C4-2B (cell line): ENCODE results near the gene COX4I1.

Source experiments
- ZFX ChIP-seq: fragments of 450-650 bp; IDR thresholded peaks from 2 replicates; pipeline ENCODE4 v1.6.1; 2017
- TF ChIP-seq, protein P1 (sequence below): fragments of 450-650 bp; conservative IDR thresholded peaks from 2 replicates; pipeline ENCODE4 v1.5.1; 2017; ENCODE audit warnings: mild to moderate bottlenecking

DNA sequence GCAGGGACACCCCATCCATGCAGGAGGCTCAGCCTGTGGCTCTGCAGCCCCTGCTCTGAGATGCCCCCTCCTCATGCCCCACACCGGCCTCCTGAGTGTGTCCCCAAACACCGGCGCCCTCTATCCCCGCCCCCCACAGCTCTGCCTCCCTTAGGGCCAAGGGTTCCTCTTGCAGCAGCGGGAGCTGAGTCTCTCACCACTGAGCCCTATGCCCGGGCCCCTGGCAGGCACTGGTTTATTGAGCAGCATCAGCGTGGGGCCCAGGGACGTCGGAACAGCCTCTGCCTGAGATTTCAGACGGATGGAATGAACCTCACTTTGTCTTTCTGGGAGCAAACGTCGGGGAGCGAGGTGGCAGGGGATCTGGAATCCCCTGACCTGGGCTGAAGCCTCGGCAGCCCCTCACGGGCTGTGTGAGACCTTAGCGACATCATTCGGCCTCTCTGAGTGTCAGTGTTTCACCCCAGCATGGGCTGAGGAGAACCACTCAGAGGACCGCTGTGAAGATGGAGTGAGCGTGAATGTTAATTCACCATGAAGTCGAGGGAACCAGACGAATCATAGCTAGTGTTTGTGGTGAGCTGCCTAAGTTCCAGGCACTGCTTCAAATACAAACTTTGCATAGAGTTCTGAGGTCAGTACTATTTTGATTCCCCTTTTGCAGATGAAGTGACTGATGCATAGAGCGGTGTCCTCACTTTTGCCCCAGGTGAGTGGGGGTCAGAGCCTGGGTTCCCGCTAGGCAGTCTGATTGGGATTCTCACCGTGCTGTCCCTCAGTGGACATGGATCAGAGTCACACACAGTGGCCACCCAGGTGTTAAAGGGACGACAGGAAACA is 43.3 kb upstream of the COX4I1 start:
- TF ChIP-seq, protein P1, sequence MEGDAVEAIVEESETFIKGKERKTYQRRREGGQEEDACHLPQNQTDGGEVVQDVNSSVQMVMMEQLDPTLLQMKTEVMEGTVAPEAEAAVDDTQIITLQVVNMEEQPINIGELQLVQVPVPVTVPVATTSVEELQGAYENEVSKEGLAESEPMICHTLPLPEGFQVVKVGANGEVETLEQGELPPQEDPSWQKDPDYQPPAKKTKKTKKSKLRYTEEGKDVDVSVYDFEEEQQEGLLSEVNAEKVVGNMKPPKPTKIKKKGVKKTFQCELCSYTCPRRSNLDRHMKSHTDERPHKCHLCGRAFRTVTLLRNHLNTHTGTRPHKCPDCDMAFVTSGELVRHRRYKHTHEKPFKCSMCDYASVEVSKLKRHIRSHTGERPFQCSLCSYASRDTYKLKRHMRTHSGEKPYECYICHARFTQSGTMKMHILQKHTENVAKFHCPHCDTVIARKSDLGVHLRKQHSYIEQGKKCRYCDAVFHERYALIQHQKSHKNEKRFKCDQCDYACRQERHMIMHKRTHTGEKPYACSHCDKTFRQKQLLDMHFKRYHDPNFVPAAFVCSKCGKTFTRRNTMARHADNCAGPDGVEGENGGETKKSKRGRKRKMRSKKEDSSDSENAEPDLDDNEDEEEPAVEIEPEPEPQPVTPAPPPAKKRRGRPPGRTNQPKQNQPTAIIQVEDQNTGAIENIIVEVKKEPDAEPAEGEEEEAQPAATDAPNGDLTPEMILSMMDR = no peak
- no peak for TF ChIP-seq ZFX
